Panc1 (cell line): ENCODE measurements around the gene KMT2D. TPM values are rescaled to one million over a fixed set of nuclear protein-coding genes. Genes with fewer than 3 reads are reported as not detected.

Experiments used
- ATAC-seq: fragments of 200-7000 bp; cut with Tn5 transposase; 2 replicates; pipeline ENCODE4 v1.9.1; 2020; ENCODE audit warnings: mild to moderate bottlenecking, moderate library complexity
- BruUV-seq: library from RNA; stranded (reverse); fragments of 400-500 nt; replicated peaks from 2 replicates; lab custom pipeline; 2021; lab: Mats Ljungman, UMichigan
- CTCF ChIA-PET: fragments of 300-600 bp; sonication (Branson Sonifier 250); formaldehyde crosslinking; loops from one replicate; lab custom pipeline; 2022; ENCODE audit warnings: antibody characterized with exemption; lab: Charles Lee
- POLR2A ChIA-PET: fragments of 300-600 bp; sonication (Branson Sonifier 250); formaldehyde crosslinking; loops from one replicate; lab custom pipeline; 2022; ENCODE audit warnings: antibody characterized with exemption; lab: Charles Lee
- DNase-seq: peaks from one replicate; pipeline ENCODE4 v3.0.0-alpha.2; 2010; ENCODE audit warnings: low read depth, low spot score
- H3K27ac ChIP-seq: 2 replicates; pipeline ENCODE4 v1.5.1; 2011; ENCODE audit warnings: mild to moderate bottlenecking, low read length, inconsistent platforms
- H3K27me3 ChIP-seq: fragments of 200-500 bp; sonication (Bioruptor generic); 2 replicates; pipeline ENCODE4 v1.6.0; 2014; ENCODE audit warnings: low read length, inconsistent platforms; ENCODE audit not compliant: control insufficient read depth, insufficient read depth
- H3K36me3 ChIP-seq: fragments of 200-500 bp; sonication (Bioruptor generic); 2 replicates; pipeline ENCODE4 v1.5.1; 2014; ENCODE audit warnings: inconsistent platforms, mild to moderate bottlenecking, low read length, moderate library complexity; ENCODE audit not compliant: control insufficient read depth, insufficient read depth
- H3K4me1 ChIP-seq: 2 replicates; pipeline ENCODE4 v1.5.1; 2011; ENCODE audit warnings: inconsistent platforms, mild to moderate bottlenecking, low read length, moderate library complexity; ENCODE audit not compliant: control insufficient read depth, insufficient read depth
- H3K4me3 ChIP-seq, 2 experiments: 2 replicates each; pipeline ENCODE4 v1.5.1; 2011 to 2012; ENCODE audit warnings: low read depth in 2 of 2, low read length in 2 of 2, mild to moderate bottlenecking in 2 of 2, inconsistent platforms in 1 of 2, moderate library complexity in 1 of 2
- H3K9me3 ChIP-seq: fragments of 200-500 bp; sonication (Bioruptor generic); 2 replicates; pipeline ENCODE4 v1.5.1; 2014; ENCODE audit warnings: low read depth, mild to moderate bottlenecking, inconsistent platforms, low read length, moderate library complexity; ENCODE audit not compliant: control insufficient read depth, insufficient read depth
- POLR2AphosphoS5 ChIP-seq: IDR thresholded peaks from 2 replicates; pipeline ENCODE4 v1.6.1; 2012; ENCODE audit warnings: mild to moderate bottlenecking, low read depth, low read length, moderate library complexity
- SIN3A ChIP-seq: IDR thresholded peaks from 2 replicates; pipeline ENCODE4 v1.6.1; 2012; ENCODE audit warnings: low read depth, mild to moderate bottlenecking, low read length, moderate library complexity, borderline replicate concordance; ENCODE audit not compliant: insufficient read depth
- TCF7L2 ChIP-seq: IDR thresholded peaks from 2 replicates; pipeline ENCODE4 v1.6.1; 2011; ENCODE audit warnings: mild to moderate bottlenecking, low read depth, low read length, inconsistent platforms
- in situ Hi-C: cut with HindIII; loops from 2 replicates; pipeline ENCODE4 v1.10.0; 2016; ENCODE audit warnings: low sequenced_read_pairs, low pct_unique_long_range_greater_than_20kb
- intact Hi-C: fragments of 100-400 bp; cut with micrococcal nuclease; formaldehyde crosslinking; loops from one replicate; pipeline ENCODE4 v1.10.0; 2022; ENCODE audit not compliant: unreplicated experiment
- total RNA-seq: library from RNA; stranded (reverse); gene quantifications from one replicate; pipeline ENCODE4 v1.2.1, GENCODE V29; 2021; ENCODE audit not compliant: unreplicated experiment
- TF ChIP-seq, protein P1 (sequence below), 2 experiments: IDR thresholded peaks; 2 replicates each; pipeline ENCODE4 v1.6.1; 2011 to 2012; ENCODE audit warnings: low read depth in 2 of 2, control low read depth in 1 of 2, low read length in 1 of 2, mild to moderate bottlenecking in 1 of 2, moderate library complexity in 1 of 2; ENCODE audit not compliant: insufficient read depth in 1 of 2
- TF ChIP-seq, protein P2 (sequence below): fragments of 450-650 bp; IDR thresholded peaks from 2 replicates; pipeline ENCODE4 v1.5.1; 2017; ENCODE audit warnings: mild to moderate bottlenecking

The KMT2D gene
- total RNA-seq, 1 experiment from 2014 or later, result 64.7 TPM

DNA sequence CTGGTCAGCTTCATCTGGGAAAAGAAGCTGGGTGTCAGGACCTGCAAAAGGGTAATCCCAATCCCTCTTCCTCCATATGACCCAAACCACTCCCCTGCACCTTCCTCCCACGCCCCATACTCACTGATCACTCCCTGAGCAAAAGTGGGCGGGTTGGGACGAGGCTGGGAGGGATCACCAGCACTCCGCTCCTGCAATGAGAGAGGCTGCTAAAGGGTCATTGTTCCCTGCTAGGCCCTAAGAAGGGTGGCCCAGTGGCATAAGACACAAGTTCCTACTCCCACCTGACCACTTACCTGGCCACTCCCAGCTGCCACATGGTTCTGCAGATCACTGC, 26.3 kb downstream of the KMT2D start:
- TF ChIP-seq TCF7L2 (no peak), SIN3A (no peak), POLR2AphosphoS5 (no peak)
- TF ChIP-seq, protein P1, sequence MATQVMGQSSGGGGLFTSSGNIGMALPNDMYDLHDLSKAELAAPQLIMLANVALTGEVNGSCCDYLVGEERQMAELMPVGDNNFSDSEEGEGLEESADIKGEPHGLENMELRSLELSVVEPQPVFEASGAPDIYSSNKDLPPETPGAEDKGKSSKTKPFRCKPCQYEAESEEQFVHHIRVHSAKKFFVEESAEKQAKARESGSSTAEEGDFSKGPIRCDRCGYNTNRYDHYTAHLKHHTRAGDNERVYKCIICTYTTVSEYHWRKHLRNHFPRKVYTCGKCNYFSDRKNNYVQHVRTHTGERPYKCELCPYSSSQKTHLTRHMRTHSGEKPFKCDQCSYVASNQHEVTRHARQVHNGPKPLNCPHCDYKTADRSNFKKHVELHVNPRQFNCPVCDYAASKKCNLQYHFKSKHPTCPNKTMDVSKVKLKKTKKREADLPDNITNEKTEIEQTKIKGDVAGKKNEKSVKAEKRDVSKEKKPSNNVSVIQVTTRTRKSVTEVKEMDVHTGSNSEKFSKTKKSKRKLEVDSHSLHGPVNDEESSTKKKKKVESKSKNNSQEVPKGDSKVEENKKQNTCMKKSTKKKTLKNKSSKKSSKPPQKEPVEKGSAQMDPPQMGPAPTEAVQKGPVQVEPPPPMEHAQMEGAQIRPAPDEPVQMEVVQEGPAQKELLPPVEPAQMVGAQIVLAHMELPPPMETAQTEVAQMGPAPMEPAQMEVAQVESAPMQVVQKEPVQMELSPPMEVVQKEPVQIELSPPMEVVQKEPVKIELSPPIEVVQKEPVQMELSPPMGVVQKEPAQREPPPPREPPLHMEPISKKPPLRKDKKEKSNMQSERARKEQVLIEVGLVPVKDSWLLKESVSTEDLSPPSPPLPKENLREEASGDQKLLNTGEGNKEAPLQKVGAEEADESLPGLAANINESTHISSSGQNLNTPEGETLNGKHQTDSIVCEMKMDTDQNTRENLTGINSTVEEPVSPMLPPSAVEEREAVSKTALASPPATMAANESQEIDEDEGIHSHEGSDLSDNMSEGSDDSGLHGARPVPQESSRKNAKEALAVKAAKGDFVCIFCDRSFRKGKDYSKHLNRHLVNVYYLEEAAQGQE (IDR thresholded peaks at IDR 0.05; ENCODE audit: insufficient read depth in 1 of 2, low read depth in 2 of 2, low read length in 1 of 2), result no peak
- TF ChIP-seq, protein P2, sequence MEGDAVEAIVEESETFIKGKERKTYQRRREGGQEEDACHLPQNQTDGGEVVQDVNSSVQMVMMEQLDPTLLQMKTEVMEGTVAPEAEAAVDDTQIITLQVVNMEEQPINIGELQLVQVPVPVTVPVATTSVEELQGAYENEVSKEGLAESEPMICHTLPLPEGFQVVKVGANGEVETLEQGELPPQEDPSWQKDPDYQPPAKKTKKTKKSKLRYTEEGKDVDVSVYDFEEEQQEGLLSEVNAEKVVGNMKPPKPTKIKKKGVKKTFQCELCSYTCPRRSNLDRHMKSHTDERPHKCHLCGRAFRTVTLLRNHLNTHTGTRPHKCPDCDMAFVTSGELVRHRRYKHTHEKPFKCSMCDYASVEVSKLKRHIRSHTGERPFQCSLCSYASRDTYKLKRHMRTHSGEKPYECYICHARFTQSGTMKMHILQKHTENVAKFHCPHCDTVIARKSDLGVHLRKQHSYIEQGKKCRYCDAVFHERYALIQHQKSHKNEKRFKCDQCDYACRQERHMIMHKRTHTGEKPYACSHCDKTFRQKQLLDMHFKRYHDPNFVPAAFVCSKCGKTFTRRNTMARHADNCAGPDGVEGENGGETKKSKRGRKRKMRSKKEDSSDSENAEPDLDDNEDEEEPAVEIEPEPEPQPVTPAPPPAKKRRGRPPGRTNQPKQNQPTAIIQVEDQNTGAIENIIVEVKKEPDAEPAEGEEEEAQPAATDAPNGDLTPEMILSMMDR, result no peak
- ChIA-PET CTCF (no interaction called here), POLR2A (no interaction called here)
- intact Hi-C loops (no loop called here), in situ Hi-C loops (no loop called here)
- no peak overlapping the region for H3K27ac ChIP-seq
- no peaks in the 10 kb centered on the region for H3K4me1 ChIP-seq
- no peaks in the 10 kb centered on the region for H3K27me3 ChIP-seq
- no TSS peak for BruUV-seq
- H3K4me3 ChIP-seq, result no peak overlapping the region
- ATAC-seq (no peak), DNase-seq (no peak)
- no peaks in the 10 kb centered on the region for H3K9me3 ChIP-seq
- peaks cover 8% of the 10 kb centered on the region for H3K36me3 ChIP-seq

DNA sequence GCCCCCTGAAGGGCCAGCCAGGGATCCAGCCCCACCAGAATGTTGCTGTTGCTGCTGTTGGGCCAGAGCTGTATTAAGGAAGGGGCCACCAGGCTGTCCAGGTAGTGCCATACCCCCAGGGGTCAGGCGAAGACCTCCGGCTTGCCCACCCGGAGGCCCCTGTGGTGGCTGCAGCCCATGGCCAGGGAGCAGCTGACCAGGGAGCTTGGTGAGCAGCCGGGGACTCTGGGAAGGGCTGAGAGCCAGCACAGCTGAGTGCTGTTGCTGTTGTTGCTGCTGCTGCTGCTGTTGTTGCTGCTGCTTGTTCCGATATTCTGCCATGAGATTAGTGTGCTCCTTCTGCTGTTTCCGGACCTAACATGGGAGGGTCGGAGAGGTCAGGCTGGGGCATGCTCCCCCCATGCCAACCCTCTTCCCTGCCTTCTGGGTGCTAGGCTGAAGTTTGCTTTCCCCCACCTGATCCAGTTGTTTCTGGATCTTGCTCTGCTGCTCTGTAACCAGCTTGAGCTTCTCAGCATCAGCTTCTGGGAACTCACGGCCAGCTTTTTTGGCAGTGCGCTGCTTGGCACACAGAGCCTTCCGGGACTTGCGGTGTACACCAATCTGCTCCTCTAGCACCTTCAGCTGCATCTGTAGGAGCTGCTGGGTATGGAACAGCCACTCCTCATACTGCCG, 26.8 kb downstream of the KMT2D start:
- Histone ChIP-seq H3K4me1 (no peaks in the 10 kb centered on the region), H3K27me3 (no peaks in the 10 kb centered on the region), H3K9me3 (no peaks in the 10 kb centered on the region), H3K36me3 (peaks cover 7% of the 10 kb centered on the region), H3K4me3 (no peak overlapping the region), H3K27ac (no peak overlapping the region)
- ATAC-seq (no peak), DNase-seq (no peak)
- no TSS peak for BruUV-seq
- TF ChIP-seq SIN3A (no peak), POLR2AphosphoS5 (no peak), TCF7L2 (no peak)
- TF ChIP-seq, protein P2, result no peak
- TF ChIP-seq, protein P1 (IDR thresholded peaks at IDR 0.05; ENCODE audit: insufficient read depth in 1 of 2, low read depth in 2 of 2, low read length in 1 of 2), result no peak
- POLR2A ChIA-PET, result no interaction called here
- in situ Hi-C loops (no loop called here), intact Hi-C loops (no loop called here)
- CTCF ChIA-PET, result no interaction called here
